ENCODE results near the gene SPACA5. TPM values are rescaled to one million over a fixed set of nuclear protein-coding genes. Genes with fewer than 3 reads are reported as not detected.

Gene SPACA5
- total RNA-seq, 1 experiment from 2014 or later = not detected

DNA sequence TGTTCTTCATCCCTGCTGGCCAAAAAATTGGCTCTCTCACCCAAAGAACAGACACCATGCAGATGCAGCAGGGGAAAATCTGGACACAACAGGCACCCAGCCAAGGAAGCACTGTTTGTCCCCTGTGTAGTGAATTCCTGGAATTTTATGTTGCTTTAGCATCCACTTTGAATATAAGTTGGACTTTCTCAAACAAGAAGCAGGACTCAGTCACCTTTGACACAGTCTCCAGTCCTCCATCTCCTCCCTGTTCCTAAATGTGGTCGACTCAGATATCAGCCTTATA lies 14.8 kb upstream of the SPACA5 start:
- Histone ChIP-seq H3K36me3 (ENCODE audit: control insufficient read depth, insufficient read depth, low read length) (no peaks in the 10 kb centered on the region), H3K27me3 (replicated peaks; ENCODE audit: control insufficient read depth, insufficient read depth, low read length) (no peaks in the 10 kb centered on the region), H3K4me1 (no peaks in the 10 kb centered on the region), H3K9me3 (no peaks in the 10 kb centered on the region), H3K4me3 (ENCODE audit: low read depth, low read length) (no peak overlapping the region)
- Mint-ChIP-seq H3K36me3 (ENCODE audit: insufficient read depth, unreplicated experiment) (no peaks in the 10 kb centered on the region), H3K27me3 (ENCODE audit: insufficient read depth, unreplicated experiment) (no peaks in the 10 kb centered on the region), H3K27ac (ENCODE audit: unreplicated experiment) (no peak overlapping the region), H3K4me1 (ENCODE audit: low read depth, unreplicated experiment) (no peaks in the 10 kb centered on the region), H3K4me3 (ENCODE audit: unreplicated experiment) (no peak overlapping the region), H3K9me3 (ENCODE audit: unreplicated experiment) (no peaks in the 10 kb centered on the region)
- POLR2A ChIA-PET = no interaction called here
- TF ChIP-seq CTCF (IDR thresholded peaks at IDR 0.05; ENCODE audit: insufficient read depth in 1 of 2, low read depth in 1 of 2, low read length in 1 of 2, severe bottlenecking in 1 of 2, unreplicated experiment in 1 of 2) = no peak
- no TSS peak for BruUV-seq (replicated peaks)
- no peak for DNase-seq
- intact Hi-C loops (cut with micrococcal nuclease; ENCODE audit: unreplicated experiment) = no loop called here
- CTCF ChIA-PET = no interaction called here

GRCh38 chrX:47992669-47993068 lies 14.1 kb upstream of the SPACA5 start:
- H3K9me3 Mint-ChIP-seq (ENCODE audit: unreplicated experiment) = no peaks in the 10 kb centered on the region
- no peaks in the 10 kb centered on the region for H3K27me3 ChIP-seq (replicated peaks; ENCODE audit: control insufficient read depth, insufficient read depth, low read length)
- no peaks in the 10 kb centered on the region for H3K9me3 ChIP-seq
- no peak for DNase-seq
- BruUV-seq (replicated peaks) = no TSS peak
- no peak overlapping the region for H3K4me3 Mint-ChIP-seq (ENCODE audit: unreplicated experiment)
- no peak overlapping the region for H3K4me3 ChIP-seq (ENCODE audit: low read depth, low read length)
- no peaks in the 10 kb centered on the region for H3K4me1 ChIP-seq
- POLR2A ChIA-PET = no interaction called here
- no peaks in the 10 kb centered on the region for H3K4me1 Mint-ChIP-seq (ENCODE audit: low read depth, unreplicated experiment)
- TF ChIP-seq CTCF (IDR thresholded peaks at IDR 0.05; ENCODE audit: insufficient read depth in 1 of 2, low read depth in 1 of 2, low read length in 1 of 2, severe bottlenecking in 1 of 2, unreplicated experiment in 1 of 2) = no peak
- H3K36me3 ChIP-seq (ENCODE audit: control insufficient read depth, insufficient read depth, low read length) = no peaks in the 10 kb centered on the region
- no peaks in the 10 kb centered on the region for H3K36me3 Mint-ChIP-seq (ENCODE audit: insufficient read depth, unreplicated experiment)
- CTCF ChIA-PET = no interaction called here
- intact Hi-C loops (cut with micrococcal nuclease; ENCODE audit: unreplicated experiment) = no loop called here
- no peaks in the 10 kb centered on the region for H3K27me3 Mint-ChIP-seq (ENCODE audit: insufficient read depth, unreplicated experiment)
- H3K27ac Mint-ChIP-seq (ENCODE audit: unreplicated experiment) = no peak overlapping the region

GRCh38 chrX:48001260-48001659 lies 5.5 kb upstream of the SPACA5 start:
- H3K36me3 ChIP-seq (ENCODE audit: control insufficient read depth, insufficient read depth, low read length) = no peaks in the 10 kb centered on the region
- no peak overlapping the region for H3K4me3 Mint-ChIP-seq (ENCODE audit: unreplicated experiment)
- H3K4me1 ChIP-seq = no peaks in the 10 kb centered on the region
- no peaks in the 10 kb centered on the region for H3K9me3 Mint-ChIP-seq (ENCODE audit: unreplicated experiment)
- POLR2A ChIA-PET = no interaction called here
- no peaks in the 10 kb centered on the region for H3K27me3 ChIP-seq (replicated peaks; ENCODE audit: control insufficient read depth, insufficient read depth, low read length)
- no TSS peak for BruUV-seq (replicated peaks)
- no peaks in the 10 kb centered on the region for H3K9me3 ChIP-seq
- CTCF ChIA-PET = no interaction called here
- no peak for TF ChIP-seq CTCF (IDR thresholded peaks at IDR 0.05; ENCODE audit: insufficient read depth in 1 of 2, low read depth in 1 of 2, low read length in 1 of 2, severe bottlenecking in 1 of 2, unreplicated experiment in 1 of 2)
- intact Hi-C loops (cut with micrococcal nuclease; ENCODE audit: unreplicated experiment) = no loop called here
- no peaks in the 10 kb centered on the region for H3K4me1 Mint-ChIP-seq (ENCODE audit: low read depth, unreplicated experiment)
- peaks cover under 1% of the 10 kb centered on the region for H3K36me3 Mint-ChIP-seq (ENCODE audit: insufficient read depth, unreplicated experiment)
- no peak for DNase-seq
- H3K27me3 Mint-ChIP-seq (ENCODE audit: insufficient read depth, unreplicated experiment) = no peaks in the 10 kb centered on the region
- H3K27ac Mint-ChIP-seq (ENCODE audit: unreplicated experiment) = no peak overlapping the region
- H3K4me3 ChIP-seq (ENCODE audit: low read depth, low read length) = no peak overlapping the region
